GM23248 (cell line): ENCODE results near the gene TLCD2.

Source experiments
- EZH2 ChIP-seq: fragments of 200-600 bp; sonication (generic); IDR thresholded peaks from 2 replicates; pipeline ENCODE4 v1.6.1; 2018; ENCODE audit warnings: antibody characterized with exemption, mild to moderate bottlenecking; ENCODE audit not compliant: insufficient read depth, poor library complexity, severe bottlenecking
- EZH2phosphoT487 ChIP-seq: fragments of 200-600 bp; sonication (generic); IDR thresholded peaks from 2 replicates; pipeline ENCODE4 v1.6.1; 2018; ENCODE audit warnings: antibody characterized with exemption, moderate library complexity, mild to moderate bottlenecking, low read depth; ENCODE audit not compliant: insufficient read depth

GRCh38 chr17:1754430-1755112 lies 44.4 kb upstream of the TLCD2 start:
- TF ChIP-seq EZH2 = no peak
- no peak for TF ChIP-seq EZH2phosphoT487
